C4-2B (cell line): ENCODE data around the gene PLA1A.
"Not testable (repeated sequence)": the region's sequence is repeated elsewhere in the genome, so short reads cannot be mapped to it uniquely, and the experiment has no call there.

ENCODE experiments used
- H3K27ac ChIP-seq: fragments of 450-650 bp; 2 replicates; pipeline ENCODE4 v1.5.1; 2017
- CTCF ChIP-seq: fragments of 450-650 bp; conservative IDR thresholded peaks from 2 replicates; pipeline ENCODE4 v1.5.1; 2017; ENCODE audit warnings: mild to moderate bottlenecking
- ZFX ChIP-seq: fragments of 450-650 bp; IDR thresholded peaks from 2 replicates; pipeline ENCODE4 v1.6.1; 2017

PLA1A gene

GRCh38 chr3:119669906-119670570 is 72.4 kb downstream of the PLA1A start:
- no peak for TF ChIP-seq CTCF
- no peak for TF ChIP-seq ZFX
- no peak overlapping the region for H3K27ac ChIP-seq

- H3K27ac ChIP-seq = no peak overlapping the region
- TF ChIP-seq ZFX = no peak
- no peak for TF ChIP-seq CTCF
Observed at GRCh38 chr3:119672776-119673175, 75.1 kb downstream of the PLA1A start.

DNA sequence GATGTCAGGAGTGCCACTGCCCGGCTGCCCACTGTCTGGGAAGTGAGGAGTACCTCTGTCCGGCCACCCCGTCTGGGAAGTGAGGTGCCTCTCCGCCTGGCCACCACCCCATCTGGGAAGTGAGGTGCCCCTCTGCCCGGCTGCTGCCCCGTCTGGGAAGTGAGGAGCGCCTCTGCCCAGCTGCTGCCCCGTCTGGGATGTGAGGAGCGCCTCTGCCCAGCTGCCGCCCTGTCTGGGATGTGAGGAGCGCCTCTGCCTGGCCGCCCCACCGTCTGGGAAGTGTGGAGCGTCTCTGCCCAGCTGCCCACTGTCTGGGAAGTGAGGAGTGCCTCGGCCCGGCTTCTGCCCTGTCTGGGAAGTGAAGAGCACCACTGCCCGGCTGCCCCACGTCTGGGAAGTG is 76.2 kb downstream of the PLA1A start:
- H3K27ac ChIP-seq = no peak overlapping the region
- TF ChIP-seq CTCF (no peak), ZFX (no peak)

DNA sequence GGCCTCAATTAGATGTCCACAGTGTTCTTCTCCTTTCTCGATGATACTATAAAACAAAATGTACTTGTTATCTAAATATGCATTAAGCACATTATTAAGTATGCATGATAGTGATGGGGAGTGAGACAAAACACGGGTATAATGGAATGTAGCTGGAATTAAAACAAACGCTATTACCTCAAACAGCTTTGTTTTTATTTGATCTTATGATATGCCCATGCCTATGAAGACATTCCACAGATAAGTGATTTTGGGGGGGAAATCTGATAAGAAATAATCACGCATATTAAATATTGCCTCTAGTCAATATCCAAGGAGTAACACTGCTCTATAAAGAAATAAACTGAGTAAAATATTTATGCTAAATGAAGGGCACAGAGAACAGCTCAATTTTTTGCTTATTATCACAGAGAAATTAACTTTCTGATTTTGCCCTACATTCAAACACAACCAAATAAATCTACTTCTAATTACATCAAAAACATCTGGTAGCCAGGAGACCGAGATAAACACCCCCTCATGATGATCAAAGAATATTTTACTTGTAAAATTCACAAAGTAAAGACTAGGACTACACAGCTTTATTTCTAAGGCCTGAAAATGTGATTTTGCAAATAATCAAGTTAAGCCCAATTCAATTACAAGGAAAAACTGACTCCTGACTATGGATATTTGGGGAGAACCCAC is 77.6 kb downstream of the PLA1A start:
- H3K27ac ChIP-seq = no peak overlapping the region
- TF ChIP-seq ZFX (no peak), CTCF (no peak)

DNA sequence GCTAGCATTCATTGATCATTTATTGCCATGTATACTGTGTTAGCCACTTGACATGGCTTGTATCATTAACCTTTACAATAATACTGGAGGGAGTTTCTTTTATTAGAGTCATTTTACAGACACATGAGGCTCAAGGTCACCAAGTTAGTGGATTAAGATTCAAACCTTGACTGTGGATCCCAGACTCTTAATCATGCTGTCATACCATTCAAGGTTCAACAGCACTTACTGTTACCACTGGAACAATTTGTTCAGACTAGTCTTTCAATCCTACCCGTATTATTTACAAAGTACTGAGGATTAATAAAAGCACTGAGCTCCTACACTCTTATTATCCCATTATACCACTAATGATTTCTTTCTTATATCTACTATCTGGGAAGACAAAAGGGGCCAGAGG is 78.3 kb downstream of the PLA1A start:
- H3K27ac ChIP-seq = no peak overlapping the region
- TF ChIP-seq CTCF (no peak), ZFX (no peak)

- TF ChIP-seq ZFX (peak; percentile 91), CTCF (no peak)
- H3K27ac ChIP-seq = peak within 1 kb of the TSS; percentile 95
Observed at GRCh38 chr3:119676771-119677640, 79.3 kb downstream of the PLA1A start, which contains the start of gene COX17. TSS of gene COX17 (minus strand) at chr3:119677406. CDS start at chr3:119677310, 96 bp downstream.

- peak overlapping the region; percentile 95 for H3K27ac ChIP-seq
- TF ChIP-seq CTCF (no peak), ZFX (no peak)
Observed at GRCh38 chr3:119677641-119677934, 79.9 kb downstream of the PLA1A start.

GRCh38 chr3:119678209-119678608 is 80.5 kb downstream of the PLA1A start:
- H3K27ac ChIP-seq = not testable (repeated sequence)
